HEK293T (cell line): ENCODE data around the gene PLEK.

Experiments
- BHLHE40 ChIP-seq: fragments of 450-650 bp; IDR thresholded peaks from 2 replicates; pipeline ENCODE4 v1.6.1; 2016; ENCODE audit warnings: mild to moderate bottlenecking, moderate library complexity, borderline replicate concordance
- CTBP1 ChIP-seq: fragments of 450-650 bp; IDR thresholded peaks from 2 replicates; pipeline ENCODE4 v1.6.1; 2016; ENCODE audit warnings: borderline replicate concordance
- FOXA1 ChIP-seq: fragments of 450-650 bp; IDR thresholded peaks from 2 replicates; pipeline ENCODE4 v1.6.1; 2016; ENCODE audit warnings: mild to moderate bottlenecking
- FOXM1 ChIP-seq: fragments of 450-650 bp; IDR thresholded peaks from 2 replicates; pipeline ENCODE4 v1.6.1; 2017; ENCODE audit warnings: mild to moderate bottlenecking, borderline replicate concordance
- HDGF ChIP-seq: fragments of 450-650 bp; IDR thresholded peaks from 2 replicates; pipeline ENCODE4 v1.6.1; 2017; ENCODE audit warnings: antibody characterized with exemption, borderline replicate concordance
- L3MBTL2 ChIP-seq: fragments of 450-650 bp; conservative IDR thresholded peaks from 2 replicates; pipeline ENCODE4 v1.6.1; 2016; ENCODE audit warnings: mild to moderate bottlenecking
- LEF1 ChIP-seq: fragments of 450-650 bp; IDR thresholded peaks from 2 replicates; pipeline ENCODE4 v1.6.1; 2017; ENCODE audit warnings: mild to moderate bottlenecking, borderline replicate concordance
- SP1 ChIP-seq: fragments of 450-650 bp; IDR thresholded peaks from 2 replicates; pipeline ENCODE4 v1.6.1; 2017
- SUZ12 ChIP-seq: fragments of 450-650 bp; IDR thresholded peaks from 2 replicates; pipeline ENCODE4 v1.6.1; 2016; ENCODE audit warnings: mild to moderate bottlenecking
- TARDBP ChIP-seq: fragments of 450-650 bp; IDR thresholded peaks from 2 replicates; pipeline ENCODE4 v1.6.1; 2016
- ZNF384 ChIP-seq: fragments of 450-650 bp; IDR thresholded peaks from 2 replicates; pipeline ENCODE4 v1.6.1; 2016

DNA sequence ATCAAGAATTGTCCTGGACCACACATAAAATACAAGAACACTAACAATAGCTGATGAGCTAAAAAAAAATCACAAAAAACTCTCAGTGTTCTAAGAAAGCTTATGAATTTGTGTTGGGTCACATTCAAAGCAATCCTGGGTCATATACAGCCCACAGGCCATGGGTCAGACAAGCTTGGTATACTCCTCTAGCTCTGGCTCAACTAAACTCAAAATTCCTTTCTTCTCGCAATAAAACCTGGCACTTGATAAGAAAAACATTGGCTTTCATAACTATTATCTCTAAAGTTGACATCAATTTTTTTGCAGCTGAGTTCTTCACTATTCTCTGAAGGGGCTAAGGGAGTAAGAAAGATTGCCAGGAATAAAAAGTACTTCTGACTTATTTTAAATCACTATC is 63.7 kb downstream of the PLEK start:
- no peak for TF ChIP-seq ZNF384
- no peak for TF ChIP-seq CTBP1
- no peak for TF ChIP-seq FOXA1
- TF ChIP-seq L3MBTL2: no peak
- TF ChIP-seq SUZ12: no peak
- no peak for TF ChIP-seq BHLHE40
- no peak for TF ChIP-seq TARDBP
- TF ChIP-seq SP1: no peak
- no peak for TF ChIP-seq LEF1
- TF ChIP-seq FOXM1: no peak
- TF ChIP-seq HDGF: no peak
